ENCODE measurements around the gene KCNH1.
"Not testable (repeated sequence)": the region's sequence is repeated elsewhere in the genome, so short reads cannot be mapped to it uniquely, and the experiment has no call there.

The KCNH1 gene

DNA sequence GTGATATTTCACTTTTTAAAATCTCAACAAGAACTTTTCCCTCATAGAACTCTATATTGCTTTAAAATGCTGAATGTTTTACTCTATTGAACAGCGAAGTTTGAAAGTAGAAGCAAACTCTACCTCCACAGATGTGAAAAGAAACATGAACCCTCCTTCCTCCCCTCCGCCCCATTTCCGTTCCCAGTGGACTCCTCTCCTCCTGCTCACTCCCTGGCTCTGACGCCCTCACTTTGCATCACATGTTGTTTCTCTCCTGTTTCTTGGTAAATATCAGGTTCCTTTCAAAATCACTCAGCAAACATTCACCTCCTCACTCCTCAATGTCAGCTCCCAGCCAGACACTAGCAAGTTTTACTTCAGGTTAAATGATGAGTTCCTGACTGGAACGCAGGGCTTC is 34.6 kb downstream of the KCNH1 start:
- DNase-seq: no peak

GRCh38 chr1:211095381-211095780 is 38.6 kb downstream of the KCNH1 start:
- DNase-seq: no peak

GRCh38 chr1:211092955-211093354 is 41.0 kb downstream of the KCNH1 start:
- DNase-seq: no peak

- no peak for DNase-seq
Measured at GRCh38 chr1:211091867-211092266, 42.1 kb downstream of the KCNH1 start.

- DNase-seq: no peak
Measured at GRCh38 chr1:211089536-211089935, 44.4 kb downstream of the KCNH1 start.

DNA sequence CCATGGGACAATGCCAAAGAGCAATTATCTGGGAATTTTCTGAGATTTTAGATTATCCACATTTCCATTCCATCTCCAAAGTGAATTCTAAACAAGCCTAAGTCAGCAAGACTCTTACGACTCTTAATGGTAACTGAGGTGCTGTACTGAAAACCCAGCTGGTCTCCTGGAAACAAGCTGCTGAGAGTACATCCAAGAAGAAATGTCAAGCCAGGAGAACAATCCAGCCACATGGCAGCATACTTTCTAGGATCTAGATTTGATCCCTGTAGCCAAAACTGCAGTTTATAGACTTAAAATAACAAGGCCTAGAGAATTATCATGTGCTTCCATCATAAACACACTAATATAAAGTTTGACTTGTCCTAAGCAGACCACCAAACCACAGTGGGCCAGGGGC is 45.8 kb downstream of the KCNH1 start:
- no peak for DNase-seq

DNA sequence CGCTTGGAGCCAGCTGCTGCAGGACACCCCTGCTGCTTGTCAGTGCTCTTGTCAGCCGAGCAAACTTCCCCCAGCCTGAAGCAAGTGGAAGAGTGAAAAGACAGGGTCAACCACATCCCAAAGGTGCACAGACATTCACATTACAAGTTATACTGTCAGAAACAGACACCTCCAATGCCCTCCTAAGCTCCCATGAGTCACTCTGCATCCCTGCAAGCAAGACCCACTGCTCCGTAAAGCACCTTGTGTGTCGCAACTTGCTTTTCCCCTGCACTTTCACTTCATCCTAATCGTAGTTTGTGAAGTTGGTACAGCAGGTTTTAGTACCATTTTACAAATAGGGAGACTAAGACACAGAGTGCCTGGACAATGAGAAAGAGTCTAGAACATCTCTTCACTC is 51.1 kb downstream of the KCNH1 start:
- DNase-seq: no peak

DNA sequence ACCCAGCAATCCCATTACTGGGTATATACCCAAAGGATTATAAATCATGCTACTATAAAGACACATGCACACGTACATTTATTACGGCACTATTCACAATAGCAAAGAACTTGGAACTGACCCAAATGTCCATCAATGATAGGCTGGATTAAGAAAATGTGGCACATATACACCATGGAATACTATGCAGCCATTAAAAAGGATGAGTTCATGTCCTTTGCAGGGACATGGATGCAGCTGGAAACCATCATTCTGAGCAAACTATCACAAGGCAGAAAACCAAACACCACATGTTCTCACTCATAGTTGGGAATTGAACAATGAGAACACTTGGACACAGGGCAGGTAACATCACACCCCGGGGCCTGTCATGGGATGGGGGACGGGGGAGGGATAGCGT is 52.5 kb downstream of the KCNH1 start:
- DNase-seq: not testable (repeated sequence)

DNA sequence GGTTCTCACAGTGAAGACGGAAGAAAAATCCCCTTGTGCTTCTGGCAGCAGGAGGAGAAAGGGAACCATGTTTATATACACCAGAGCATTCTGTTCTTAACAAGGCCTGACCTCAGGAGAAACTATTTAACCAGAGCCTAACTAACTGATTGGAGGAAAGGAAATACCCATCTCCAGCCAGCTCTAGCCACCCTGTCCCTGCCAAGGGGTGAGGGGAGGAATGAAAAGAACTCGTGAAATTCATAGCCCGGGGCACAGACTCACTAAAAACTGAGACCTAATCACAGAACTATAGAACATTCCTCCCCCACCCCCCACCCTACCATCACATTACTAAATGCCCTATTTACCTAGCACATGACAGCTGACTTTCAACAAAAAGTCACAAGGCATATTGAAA is 65.0 kb downstream of the KCNH1 start:
- no peak for DNase-seq

DNA sequence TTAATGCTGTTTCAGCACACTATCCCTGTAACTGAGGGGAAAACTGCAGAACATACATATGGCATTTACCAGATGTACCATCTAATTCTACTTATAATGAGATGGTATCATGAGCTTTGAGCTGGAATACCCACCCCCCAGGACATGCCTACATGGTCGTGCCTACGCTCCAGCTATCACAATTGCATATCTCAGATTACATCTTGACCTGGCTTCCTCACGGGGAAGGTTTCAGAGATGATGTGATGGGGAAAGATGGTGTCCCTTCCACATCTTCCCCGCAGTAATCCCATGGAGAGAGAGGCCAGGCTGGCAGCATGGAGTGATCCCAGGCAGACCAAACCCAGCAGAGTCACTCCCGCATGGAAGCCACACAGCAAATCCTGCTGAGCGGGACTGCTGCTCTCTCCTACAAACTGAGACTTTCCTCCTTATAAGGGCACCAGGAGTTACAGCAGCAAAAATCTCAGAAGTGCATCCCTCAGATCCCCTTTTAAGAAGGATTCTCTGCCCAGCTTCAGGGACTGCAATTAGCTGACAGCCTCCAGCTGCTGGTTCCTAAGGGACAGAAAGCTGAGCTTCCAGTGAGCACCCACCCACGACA is 67.1 kb downstream of the KCNH1 start:
- DNase-seq: no peak

GRCh38 chr1:211041838-211042237 is 92.1 kb downstream of the KCNH1 start:
- DNase-seq: not testable (repeated sequence)

- DNase-seq: no peak
Measured at GRCh38 chr1:211037095-211037494, 96.9 kb downstream of the KCNH1 start.

- DNase-seq: no peak
Measured at GRCh38 chr1:211036381-211037060, 97.4 kb downstream of the KCNH1 start.

- no peak for DNase-seq
Measured at GRCh38 chr1:211035821-211036380, 98.0 kb downstream of the KCNH1 start.

DNA sequence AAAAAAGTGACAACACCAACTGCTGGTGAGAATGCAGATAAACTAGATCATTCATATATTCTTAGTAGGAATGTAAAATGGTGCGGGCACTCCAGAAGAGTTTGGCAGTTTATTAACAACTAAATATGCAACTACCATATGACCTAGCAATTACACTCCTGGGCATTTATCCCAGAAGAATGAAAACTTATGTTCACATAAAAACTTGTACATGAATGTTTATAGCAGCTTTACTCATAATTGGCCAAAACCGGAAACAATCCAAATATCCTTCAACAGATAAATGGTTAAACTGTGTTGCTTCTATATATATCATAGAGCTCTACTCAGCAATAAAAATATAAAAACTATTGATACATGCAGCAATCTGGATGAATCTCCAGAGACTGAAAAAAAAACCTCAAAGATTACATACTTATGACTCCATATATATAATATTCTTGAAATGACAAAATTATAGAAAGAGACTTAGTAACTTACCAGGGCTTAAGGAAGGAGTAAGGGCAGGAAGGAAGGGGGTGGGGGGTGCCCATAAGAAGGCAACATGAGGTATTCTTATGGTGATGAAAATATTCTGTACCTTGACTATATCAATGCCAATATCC is 99.9 kb downstream of the KCNH1 start:
- no peak for DNase-seq

DNA sequence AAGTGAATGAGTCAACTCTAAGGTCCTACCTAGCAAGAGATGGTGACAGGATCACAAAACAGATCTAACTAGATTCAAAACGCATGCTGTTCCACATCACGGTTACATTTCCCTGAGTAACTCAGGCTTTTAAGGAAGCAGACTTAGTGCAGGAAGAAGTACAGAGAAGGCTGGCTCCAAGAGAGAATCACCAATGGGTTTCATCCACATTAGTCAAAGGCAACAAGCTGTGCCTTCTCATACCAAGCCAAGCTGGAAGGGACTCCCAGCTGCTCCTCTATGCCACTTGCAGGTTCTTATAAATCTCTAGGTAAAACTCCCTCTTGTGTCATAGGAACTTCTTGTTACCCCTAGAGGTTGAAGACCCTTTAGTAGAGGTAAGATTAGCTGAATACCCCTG is 109.0 kb downstream of the KCNH1 start:
- no peak for DNase-seq

DNA sequence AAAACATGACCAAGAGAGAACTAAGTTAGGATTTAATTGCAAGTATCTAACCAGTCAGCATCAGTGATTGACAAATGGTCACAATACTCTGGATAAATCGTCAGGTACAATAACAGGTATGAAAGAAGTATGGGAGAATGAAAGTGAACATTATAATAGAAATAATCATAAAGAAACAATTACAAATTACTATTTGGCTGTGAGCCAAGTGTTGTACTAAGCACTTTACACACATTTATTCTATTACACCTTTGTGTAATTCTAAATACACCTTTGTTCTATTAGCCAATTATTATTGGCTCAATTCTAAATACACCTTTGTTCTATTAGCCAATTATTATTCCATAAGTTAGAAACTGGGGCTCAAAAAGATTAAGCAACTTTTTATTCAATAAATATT is 114.7 kb downstream of the KCNH1 start:
- no peak for DNase-seq

- DNase-seq: no peak
Measured at GRCh38 chr1:211018690-211019089, 115.3 kb downstream of the KCNH1 start.

DNA sequence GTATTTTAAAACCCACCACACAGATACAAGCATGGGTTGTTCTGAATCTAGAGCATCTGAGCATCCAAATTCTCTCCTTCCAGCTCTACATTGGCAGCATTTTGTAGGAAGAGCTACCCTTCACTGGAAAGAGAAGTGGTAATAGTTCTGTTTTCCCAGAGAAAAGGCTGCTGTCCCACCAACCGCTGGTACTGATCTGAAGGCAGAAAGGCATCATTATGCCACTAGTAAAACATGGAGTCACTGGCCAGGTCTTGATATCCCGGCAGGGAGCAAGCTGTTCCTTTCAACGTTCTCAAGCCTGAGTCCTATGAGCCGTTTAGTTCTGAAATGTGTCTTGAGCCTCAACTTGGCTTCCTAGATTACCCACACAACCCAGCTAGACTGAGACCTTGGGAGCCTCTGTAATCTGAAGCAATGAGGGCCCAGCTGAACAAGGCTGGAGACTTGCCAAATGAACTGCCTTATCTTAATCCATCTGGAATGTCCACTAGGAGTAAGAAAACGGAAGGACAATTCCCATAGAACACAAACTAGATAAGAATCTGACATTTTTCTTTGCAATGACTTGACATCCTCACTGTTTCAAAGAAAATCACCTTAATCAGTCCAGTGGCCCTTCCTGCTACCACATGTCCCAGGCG is 116.8 kb downstream of the KCNH1 start:
- DNase-seq: no peak

DNA sequence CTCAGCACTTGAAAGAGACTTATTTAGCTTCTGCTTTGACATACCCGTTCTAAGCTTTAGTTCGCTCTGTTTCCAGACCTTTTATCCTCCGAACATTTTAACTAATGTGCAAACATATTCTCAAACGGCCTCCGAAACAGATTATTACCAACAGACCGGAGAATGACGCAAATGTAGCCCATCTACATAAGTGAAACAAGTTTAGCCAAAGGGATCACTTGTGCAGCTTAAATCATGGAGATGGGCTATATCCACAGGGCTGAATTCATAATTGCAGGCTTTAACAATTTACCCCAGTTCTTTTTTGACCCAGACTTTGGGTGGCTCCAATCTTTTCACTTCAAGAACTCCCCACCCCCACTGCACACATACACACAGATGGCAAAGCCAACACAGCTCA is 119.7 kb downstream of the KCNH1 start:
- DNase-seq: no peak

- DNase-seq: no peak
Measured at GRCh38 chr1:211013346-211014240, 120.4 kb downstream of the KCNH1 start.

DNA sequence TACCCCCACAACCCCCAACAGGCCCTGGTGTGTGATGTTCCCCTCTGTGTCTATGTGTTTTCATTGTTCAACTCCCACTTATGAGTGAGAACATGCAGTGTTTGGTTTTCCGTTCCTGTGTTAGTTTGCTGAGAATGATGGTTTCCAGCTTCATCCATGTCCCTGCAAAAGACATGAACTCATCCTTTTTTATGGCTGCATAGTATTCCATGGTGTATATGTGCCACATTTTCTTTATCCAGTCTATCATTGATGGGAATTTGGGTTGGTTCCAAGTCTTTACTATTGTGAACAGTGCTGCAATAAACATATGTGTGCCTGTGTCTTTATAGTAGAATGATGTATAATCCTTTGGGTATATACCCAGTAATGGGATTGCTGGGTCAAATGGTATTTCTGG is 122.8 kb downstream of the KCNH1 start:
- not testable (repeated sequence) for DNase-seq

GRCh38 chr1:211009944-211010343 is 124.0 kb downstream of the KCNH1 start:
- no peak for DNase-seq

All from left hindlimb (tissue), 1 donor.